Brain microvascular endothelial cell (primary cell): ENCODE results near the gene PKP1.
"Not testable (repeated sequence)": the region's sequence is repeated elsewhere in the genome, so short reads cannot be mapped to it uniquely, and the experiment has no call there.

ENCODE experiments used
- DNase-seq: peaks from one replicate; pipeline ENCODE4 v3.0.0-alpha.2; 2020
- H3K27ac ChIP-seq: fragments of 250-450 bp; sonication (Bioruptor Pico); 2 replicates; pipeline ENCODE4 v1.5.1; 2020; ENCODE audit warnings: mild to moderate bottlenecking, moderate library complexity
- H3K27me3 ChIP-seq: fragments of 250-450 bp; sonication (Bioruptor Pico); replicated peaks from 2 replicates; pipeline ENCODE4 v1.5.1; 2020; ENCODE audit warnings: mild to moderate bottlenecking
- H3K36me3 ChIP-seq: fragments of 250-450 bp; sonication (Bioruptor Pico); replicated peaks from 2 replicates; pipeline ENCODE4 v1.5.1; 2020; ENCODE audit warnings: mild to moderate bottlenecking
- H3K4me3 ChIP-seq: 2 replicates; pipeline ENCODE4 v1.5.1; 2011; ENCODE audit warnings: low read depth, mild to moderate bottlenecking, control low read depth, low read length, moderate library complexity
- in situ Hi-C: cut with HindIII; loops from 2 replicates; pipeline ENCODE4 v1.10.0; 2017; ENCODE audit warnings: low sequenced_read_pairs, low pct_ligation_motif_present
- TF ChIP-seq, protein P1 (sequence below): IDR thresholded peaks from 2 replicates; pipeline ENCODE4 v1.5.1; 2011; ENCODE audit warnings: low read depth, mild to moderate bottlenecking, moderate library complexity, low read length, control low read depth, inconsistent platforms; ENCODE audit errors: missing control alignments

The PKP1 gene, protein sequence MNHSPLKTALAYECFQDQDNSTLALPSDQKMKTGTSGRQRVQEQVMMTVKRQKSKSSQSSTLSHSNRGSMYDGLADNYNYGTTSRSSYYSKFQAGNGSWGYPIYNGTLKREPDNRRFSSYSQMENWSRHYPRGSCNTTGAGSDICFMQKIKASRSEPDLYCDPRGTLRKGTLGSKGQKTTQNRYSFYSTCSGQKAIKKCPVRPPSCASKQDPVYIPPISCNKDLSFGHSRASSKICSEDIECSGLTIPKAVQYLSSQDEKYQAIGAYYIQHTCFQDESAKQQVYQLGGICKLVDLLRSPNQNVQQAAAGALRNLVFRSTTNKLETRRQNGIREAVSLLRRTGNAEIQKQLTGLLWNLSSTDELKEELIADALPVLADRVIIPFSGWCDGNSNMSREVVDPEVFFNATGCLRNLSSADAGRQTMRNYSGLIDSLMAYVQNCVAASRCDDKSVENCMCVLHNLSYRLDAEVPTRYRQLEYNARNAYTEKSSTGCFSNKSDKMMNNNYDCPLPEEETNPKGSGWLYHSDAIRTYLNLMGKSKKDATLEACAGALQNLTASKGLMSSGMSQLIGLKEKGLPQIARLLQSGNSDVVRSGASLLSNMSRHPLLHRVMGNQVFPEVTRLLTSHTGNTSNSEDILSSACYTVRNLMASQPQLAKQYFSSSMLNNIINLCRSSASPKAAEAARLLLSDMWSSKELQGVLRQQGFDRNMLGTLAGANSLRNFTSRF

DNA sequence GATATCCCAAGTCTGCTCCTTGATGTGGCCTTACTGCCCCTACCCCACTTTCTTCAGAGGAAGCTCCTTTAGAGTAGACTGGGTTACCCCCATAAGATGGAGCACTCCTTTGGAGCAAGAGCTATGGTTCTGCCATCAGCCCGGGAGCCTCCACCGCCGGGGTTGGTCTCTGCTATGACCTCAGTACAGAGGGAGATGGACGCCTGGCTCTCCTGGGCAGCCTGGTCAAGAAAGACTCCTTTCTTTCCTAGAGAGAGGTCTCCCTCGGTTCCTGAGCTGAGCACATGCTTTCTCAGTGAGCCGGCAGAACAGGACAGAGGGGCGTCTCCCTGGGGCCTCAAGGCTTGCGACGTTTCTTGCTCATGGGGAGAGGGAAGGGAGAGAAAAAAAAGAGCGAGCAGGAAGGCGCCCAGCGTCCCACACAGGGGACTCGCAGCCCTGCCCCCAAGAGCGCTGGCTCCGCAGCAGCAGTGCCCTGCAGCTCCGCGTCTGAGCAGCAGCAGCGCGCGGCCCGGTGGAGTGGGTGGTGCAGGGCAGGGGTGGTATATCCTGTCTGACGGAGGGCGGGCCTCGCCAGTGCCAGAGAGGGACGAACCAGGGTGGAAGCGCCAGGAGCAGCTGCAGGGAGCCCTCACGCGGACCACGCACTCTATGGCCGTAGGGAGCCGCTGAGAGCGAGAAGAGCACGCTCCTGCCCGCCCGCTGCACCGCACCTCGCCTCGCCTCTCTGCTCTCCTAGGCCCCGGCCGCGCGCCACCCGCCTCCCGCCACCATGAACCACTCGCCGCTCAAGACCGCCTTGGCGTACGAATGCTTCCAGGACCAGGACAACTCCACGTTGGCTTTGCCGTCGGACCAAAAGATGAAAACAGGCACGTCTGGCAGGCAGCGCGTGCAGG is at the start of gene PKP1:
Gene PKP1, plus strand, starts transcription at position 576 of the 899 bp plus-strand sequence. Its CDS starts 197 bp downstream, at position 773.
- in situ Hi-C loops: no loop called here
- Histone ChIP-seq H3K4me3 (peak within 1 kb of the TSS; percentile 38), H3K27ac (no peak within 1 kb of the TSS), H3K27me3 (peaks cover 18% of the 10 kb centered on the region), H3K36me3 (no peaks in the 10 kb centered on the region)
- TF ChIP-seq, protein P1, sequence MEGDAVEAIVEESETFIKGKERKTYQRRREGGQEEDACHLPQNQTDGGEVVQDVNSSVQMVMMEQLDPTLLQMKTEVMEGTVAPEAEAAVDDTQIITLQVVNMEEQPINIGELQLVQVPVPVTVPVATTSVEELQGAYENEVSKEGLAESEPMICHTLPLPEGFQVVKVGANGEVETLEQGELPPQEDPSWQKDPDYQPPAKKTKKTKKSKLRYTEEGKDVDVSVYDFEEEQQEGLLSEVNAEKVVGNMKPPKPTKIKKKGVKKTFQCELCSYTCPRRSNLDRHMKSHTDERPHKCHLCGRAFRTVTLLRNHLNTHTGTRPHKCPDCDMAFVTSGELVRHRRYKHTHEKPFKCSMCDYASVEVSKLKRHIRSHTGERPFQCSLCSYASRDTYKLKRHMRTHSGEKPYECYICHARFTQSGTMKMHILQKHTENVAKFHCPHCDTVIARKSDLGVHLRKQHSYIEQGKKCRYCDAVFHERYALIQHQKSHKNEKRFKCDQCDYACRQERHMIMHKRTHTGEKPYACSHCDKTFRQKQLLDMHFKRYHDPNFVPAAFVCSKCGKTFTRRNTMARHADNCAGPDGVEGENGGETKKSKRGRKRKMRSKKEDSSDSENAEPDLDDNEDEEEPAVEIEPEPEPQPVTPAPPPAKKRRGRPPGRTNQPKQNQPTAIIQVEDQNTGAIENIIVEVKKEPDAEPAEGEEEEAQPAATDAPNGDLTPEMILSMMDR: no peak
- DNase-seq: no peak

GRCh38 chr1:201239646-201240045 is 43.7 kb upstream of the PKP1 start:
- H3K27ac ChIP-seq, DNase-seq, H3K36me3 ChIP-seq, in situ Hi-C loops, H3K27me3 ChIP-seq, H3K4me3 ChIP-seq: not testable (repeated sequence)

GRCh38 chr1:201240171-201240570 is 43.1 kb upstream of the PKP1 start:
- in situ Hi-C loops: no loop called here
- Histone ChIP-seq H3K4me3 (no peak overlapping the region), H3K27me3 (peaks cover 2% of the 10 kb centered on the region), H3K27ac (no peak overlapping the region), H3K36me3 (no peaks in the 10 kb centered on the region)
- TF ChIP-seq, protein P1: no peak
- no peak for DNase-seq

DNA sequence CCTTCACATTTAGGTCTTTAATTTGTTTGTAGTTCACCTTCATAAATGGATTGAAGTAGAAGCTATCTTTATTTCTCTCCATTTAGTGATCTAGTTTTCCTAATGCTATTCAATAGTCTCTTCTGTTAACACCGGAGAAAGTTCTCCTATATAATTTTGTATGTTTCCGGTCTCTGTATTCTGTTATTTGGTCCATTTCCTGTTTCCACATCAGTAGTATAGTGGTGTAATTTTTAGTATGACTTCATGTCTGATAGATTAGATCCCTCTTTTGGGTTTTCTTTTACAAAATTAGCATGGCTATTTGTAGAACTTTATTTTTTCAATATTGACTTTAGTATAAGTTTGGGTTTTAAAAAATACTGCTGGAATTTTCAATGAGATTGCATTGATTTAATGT is 41.6 kb upstream of the PKP1 start:
- H3K27ac ChIP-seq: no peak overlapping the region
- in situ Hi-C loops: no loop called here
- no peak for DNase-seq
- TF ChIP-seq, protein P1: no peak
- peaks cover 2% of the 10 kb centered on the region for H3K27me3 ChIP-seq
- no peaks in the 10 kb centered on the region for H3K36me3 ChIP-seq
- H3K4me3 ChIP-seq: no peak overlapping the region

DNA sequence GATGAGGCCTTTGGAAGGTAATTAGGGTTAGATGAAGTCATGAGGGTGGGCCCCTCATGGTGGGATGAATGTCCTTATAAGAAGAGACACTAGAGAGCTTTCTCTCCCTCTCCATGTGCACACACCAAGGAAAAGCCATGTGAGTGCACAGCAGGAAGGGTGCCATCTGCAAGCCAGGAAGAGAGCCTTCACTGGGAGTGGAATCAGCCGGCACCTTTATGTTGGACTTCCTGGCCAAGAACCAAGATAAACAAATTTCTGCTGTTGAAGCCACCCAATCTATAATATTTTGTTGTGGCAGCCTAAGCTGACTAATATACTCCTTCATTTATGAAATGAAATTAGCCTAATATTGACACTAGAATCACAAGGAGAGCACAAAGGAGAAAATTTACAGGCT is 38.2 kb upstream of the PKP1 start:
- H3K36me3 ChIP-seq: no peaks in the 10 kb centered on the region
- in situ Hi-C loops: no loop called here
- TF ChIP-seq, protein P1: no peak
- H3K4me3 ChIP-seq: no peak overlapping the region
- DNase-seq: no peak
- peaks cover 2% of the 10 kb centered on the region for H3K27me3 ChIP-seq
- no peak overlapping the region for H3K27ac ChIP-seq
